Germinal center (tissue), 1 donor: ENCODE measurements around the gene TBC1D16.
"Not testable (repeated sequence)": the region's sequence is repeated elsewhere in the genome, so short reads cannot be mapped to it uniquely, and the experiment has no call there.

Experiments
- DNase-seq: peaks from one replicate; pipeline ENCODE4 v3.0.0; 2012; ENCODE audit warnings: mixed read lengths, low spot score

TBC1D16 gene

GRCh38 chr17:79971651-79972050 is 64.0 kb downstream of the TBC1D16 start:
- DNase-seq, result no peak

DNA sequence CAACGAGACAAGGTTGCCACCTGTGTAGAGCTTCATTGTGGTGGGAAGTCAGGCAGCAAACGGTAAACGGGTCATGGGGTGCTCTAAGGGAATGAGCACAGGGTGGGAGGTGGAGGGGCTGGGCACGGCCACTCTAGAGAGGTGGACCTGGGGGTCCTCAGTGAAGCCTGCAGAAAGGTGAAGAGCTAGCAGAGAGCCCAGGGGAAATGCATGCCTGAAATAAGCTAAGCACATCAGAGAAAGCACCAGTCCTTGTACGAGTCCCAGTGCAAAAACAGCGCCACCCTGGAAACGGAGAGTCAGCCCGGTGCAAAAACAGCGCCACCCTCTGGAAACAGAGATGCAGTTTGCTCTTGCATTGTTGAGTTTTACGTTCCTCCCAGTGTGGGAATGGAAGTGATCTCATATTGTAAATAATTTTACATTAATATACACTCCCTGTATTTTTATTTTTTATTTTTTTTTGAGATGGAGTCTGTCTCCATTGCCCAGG is 65.0 kb downstream of the TBC1D16 start:
- no peak for DNase-seq

- DNase-seq, result no peak
Measured at GRCh38 chr17:79969906-79970305, 65.8 kb downstream of the TBC1D16 start.

GRCh38 chr17:79968116-79968515 is 67.6 kb downstream of the TBC1D16 start:
- no peak for DNase-seq

GRCh38 chr17:79966681-79967080 is 69.0 kb downstream of the TBC1D16 start:
- no peak for DNase-seq

GRCh38 chr17:79965806-79966205 is 69.9 kb downstream of the TBC1D16 start:
- no peak for DNase-seq

DNA sequence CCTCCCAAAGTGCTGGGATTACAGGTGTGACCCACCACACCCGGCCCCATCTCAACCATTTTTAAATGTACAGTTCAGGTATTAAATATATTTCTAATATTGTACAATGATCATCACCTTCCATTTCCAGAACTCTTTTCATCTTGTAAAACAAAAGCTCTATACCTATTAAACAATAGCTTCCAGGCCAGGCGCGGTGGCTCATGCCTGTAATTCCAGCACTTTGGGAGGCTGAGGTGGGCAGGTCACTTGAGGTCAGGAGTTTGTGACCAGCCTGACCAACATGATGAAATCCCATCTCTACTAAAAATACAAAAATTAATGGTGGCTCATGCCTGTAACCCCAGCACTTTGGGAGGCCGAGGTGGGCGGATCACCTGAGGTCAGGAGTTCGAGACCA is 73.2 kb downstream of the TBC1D16 start:
- DNase-seq, result not testable (repeated sequence)

DNA sequence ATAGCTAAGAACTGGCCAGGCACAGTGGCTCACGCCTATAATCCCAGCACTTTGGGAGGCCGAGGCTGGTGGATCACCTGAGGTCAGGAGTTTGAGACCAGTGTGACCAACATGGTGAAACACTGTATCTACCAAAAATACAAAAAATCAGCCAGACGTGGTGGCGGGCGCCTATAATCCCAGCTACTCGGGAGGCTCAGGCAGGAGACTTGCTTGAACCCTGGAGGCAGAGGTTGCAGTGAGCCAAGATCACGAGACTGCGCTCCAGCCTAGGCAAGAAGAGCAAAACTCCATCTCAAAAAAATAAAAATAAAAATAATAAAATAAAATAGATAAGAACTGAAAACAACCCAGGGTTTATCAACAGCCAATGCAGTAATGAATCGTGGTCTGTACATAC is 74.1 kb downstream of the TBC1D16 start:
- not testable (repeated sequence) for DNase-seq

GRCh38 chr17:79960788-79961522 is 74.7 kb downstream of the TBC1D16 start:
- DNase-seq, result no peak

DNA sequence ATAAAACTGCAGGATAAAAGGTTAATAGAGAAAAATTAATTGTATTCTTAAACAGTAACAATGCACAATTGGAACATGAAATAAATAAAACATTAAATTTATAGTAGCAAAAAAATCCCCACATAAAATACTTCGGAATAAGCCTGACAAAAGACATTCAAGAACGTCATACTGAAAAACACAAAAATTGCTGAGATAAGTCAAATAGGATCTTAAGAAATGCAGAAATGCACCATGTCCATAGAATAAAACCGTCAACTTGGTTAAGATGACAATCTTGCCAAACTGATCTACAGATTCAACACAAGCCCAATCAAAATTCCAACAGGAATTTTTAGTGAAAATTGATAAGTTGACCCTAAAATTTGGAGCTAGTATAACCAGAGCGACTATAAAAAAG is 76.6 kb downstream of the TBC1D16 start:
- DNase-seq, result no peak

GRCh38 chr17:79956853-79957252 is 78.8 kb downstream of the TBC1D16 start:
- DNase-seq, result no peak

DNA sequence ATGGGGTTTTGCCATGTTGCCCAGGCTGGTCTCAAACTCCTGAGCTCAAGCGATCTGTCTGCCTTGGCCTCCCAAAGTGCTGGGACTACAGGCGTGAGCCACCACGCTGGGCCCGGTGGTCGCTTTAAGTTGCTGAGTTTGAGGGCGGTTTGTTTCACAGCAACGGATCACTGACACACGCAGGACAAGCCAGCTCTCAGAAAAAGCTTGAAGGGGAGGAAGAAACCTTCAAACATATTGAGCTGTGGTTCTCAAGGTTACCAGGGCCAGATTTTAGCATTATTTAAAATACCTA is 79.3 kb downstream of the TBC1D16 start:
- not testable (repeated sequence) for DNase-seq

GRCh38 chr17:79955691-79956440 is 79.8 kb downstream of the TBC1D16 start:
- no peak for DNase-seq

GRCh38 chr17:79955167-79955549 is 80.5 kb downstream of the TBC1D16 start:
- DNase-seq, result no peak

GRCh38 chr17:79954281-79955166 is 81.1 kb downstream of the TBC1D16 start:
- DNase-seq, result no peak

DNA sequence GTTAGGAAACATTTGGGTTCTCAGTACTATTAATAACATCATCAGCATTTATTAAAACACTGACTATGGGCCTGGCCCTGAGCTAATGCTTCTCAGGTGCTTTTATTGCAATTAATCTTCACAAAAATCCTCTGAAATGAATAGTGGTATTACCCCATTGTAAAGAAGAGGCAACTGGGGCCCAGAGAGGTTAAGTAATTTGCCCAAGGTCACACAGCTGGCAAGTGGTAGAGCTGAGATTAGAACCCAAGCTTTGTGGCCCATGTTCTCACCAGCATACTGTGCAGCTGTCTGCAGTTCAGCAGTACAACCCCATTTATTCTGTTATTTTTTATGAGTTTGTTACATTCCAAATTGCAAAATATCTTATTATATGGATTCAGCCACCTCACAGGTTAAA is 82.3 kb downstream of the TBC1D16 start:
- no peak for DNase-seq

DNA sequence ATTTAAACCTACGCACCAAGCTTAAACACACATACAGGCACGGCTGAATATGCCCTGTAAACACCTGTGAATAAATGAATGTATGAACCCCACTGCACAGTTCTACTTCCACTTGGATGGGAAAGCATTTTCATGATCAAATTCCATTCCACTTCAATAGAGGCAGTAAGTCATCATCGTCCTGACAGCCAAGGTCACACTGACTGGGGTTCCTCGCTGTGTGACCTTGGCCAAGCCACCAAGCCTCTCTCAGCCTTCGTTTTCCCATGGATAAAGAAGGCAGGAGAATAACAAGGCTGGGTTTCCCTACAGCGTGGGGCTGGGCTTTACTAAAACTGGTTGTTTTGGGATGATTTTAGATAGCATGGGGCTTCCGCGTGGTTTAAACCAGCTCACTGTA is 82.8 kb downstream of the TBC1D16 start:
- no peak for DNase-seq

DNA sequence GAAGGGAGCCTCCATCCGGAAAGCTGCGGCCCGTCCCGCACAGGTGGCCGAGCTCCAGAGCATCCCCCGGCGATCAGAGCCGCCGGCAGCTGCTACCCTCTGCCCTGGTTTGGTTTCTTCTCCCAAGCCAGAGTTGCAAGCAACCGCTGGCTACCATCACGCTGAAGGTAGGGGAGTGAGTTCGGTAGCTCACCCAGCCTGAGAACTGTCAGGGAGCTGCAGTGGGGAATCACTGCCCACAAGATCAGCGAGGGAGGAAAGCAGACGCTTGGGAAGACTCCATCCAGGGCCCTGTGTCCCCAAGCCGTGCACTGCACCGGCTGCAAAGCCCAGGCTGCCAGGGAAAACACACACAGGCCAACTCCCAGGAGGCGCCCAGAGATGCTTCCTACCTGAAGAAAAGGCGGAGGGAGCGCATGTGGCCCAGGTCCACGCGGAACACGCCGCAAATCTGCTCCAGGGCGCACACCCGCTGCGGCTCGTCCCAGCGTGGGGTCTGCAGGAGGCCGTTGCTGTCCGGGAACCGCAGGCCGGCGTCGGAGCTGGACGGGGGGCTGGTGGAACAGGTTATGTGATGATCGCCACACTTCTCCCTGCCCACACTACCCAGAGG is 83.3 kb downstream of the TBC1D16 start:
- DNase-seq, result no peak

DNA sequence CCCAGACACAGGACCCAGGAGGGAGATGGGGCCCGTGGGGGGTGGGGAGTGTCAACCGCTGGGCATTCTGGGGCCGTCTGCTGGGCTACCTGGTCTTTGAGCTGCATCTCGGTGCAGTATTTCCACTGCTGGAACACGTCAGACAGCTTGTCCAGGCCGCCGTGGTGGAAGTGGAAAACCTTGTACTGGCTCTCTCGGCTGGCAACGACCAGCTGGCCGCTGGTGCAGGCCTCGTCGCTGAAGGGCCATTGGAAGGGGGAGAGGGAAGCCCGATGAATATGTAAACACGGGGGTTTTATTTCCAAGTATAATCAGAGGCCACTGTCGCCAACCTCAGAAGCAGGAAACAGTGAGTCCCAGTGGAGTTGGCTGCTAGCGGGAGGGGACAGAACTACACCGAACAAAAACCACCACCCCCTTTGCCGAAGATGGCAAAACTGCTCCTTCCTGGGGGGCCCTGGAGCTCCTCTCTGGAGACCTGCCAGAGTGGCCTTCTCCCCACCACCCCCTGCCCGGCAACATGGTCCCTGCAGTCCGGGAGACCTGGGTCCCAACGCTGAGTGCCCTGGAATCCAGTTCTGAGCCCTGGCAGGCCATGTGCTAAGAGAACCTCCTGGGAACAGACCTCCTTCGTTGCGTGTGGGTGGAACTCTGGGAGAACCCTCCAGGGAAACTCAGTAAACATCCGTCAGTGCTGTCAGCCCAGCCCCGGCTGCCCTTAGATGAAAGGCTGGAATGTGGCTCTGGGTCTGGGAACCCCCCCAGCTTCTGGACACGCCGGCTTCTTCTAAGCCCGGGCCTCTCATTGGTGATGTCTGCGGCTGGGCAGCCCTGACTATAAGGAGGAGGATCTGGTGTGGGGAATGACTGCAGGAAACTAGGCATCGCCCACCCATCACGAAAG is 84.1 kb downstream of the TBC1D16 start:
- DNase-seq, result no peak

DNA sequence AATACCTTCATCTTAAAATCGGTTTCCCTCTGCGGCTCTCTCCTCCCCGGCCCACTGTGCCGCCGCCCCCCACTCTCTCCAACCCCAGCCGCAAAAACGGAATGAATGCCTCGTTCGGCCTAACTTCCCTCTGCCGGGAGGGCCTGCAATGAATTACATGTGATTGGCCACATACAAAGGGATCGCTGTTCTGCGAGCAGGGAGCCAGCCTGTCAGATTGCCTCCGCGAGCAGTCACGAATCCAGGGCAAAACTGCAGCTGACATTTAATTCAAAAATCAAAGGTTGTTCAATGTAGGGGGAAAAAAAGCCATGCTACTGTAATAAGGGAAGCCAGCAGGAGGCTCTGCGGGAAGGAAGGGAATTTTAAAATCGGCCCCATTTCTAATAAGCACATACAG is 84.9 kb downstream of the TBC1D16 start:
- DNase-seq, result no peak

- DNase-seq, result no peak
Measured at GRCh38 chr17:79950306-79950705, 85.4 kb downstream of the TBC1D16 start.
